GM12864 (cell line): ENCODE results near the gene GOLT1A.

Experiments used
- DNase-seq: peaks from one replicate; pipeline ENCODE4 v3.0.0-alpha.2; 2011; ENCODE audit warnings: low read depth
- H3K4me3 ChIP-seq: 2 replicates; pipeline ENCODE4 v1.5.1; 2011; ENCODE audit warnings: mild to moderate bottlenecking, low read depth, low read length, control low read depth
- TF ChIP-seq, protein P1 (sequence below): IDR thresholded peaks from 2 replicates; pipeline ENCODE4 v1.5.1; 2011; ENCODE audit warnings: low read depth, mild to moderate bottlenecking, moderate library complexity, low read length, control low read depth, inconsistent platforms; ENCODE audit errors: missing control alignments

GOLT1A gene

GRCh38 chr1:204205486-204205885, 8.3 kb downstream of the GOLT1A start:
- no peak for DNase-seq
- TF ChIP-seq, protein P1, sequence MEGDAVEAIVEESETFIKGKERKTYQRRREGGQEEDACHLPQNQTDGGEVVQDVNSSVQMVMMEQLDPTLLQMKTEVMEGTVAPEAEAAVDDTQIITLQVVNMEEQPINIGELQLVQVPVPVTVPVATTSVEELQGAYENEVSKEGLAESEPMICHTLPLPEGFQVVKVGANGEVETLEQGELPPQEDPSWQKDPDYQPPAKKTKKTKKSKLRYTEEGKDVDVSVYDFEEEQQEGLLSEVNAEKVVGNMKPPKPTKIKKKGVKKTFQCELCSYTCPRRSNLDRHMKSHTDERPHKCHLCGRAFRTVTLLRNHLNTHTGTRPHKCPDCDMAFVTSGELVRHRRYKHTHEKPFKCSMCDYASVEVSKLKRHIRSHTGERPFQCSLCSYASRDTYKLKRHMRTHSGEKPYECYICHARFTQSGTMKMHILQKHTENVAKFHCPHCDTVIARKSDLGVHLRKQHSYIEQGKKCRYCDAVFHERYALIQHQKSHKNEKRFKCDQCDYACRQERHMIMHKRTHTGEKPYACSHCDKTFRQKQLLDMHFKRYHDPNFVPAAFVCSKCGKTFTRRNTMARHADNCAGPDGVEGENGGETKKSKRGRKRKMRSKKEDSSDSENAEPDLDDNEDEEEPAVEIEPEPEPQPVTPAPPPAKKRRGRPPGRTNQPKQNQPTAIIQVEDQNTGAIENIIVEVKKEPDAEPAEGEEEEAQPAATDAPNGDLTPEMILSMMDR = no peak
- no peak overlapping the region for H3K4me3 ChIP-seq

DNA sequence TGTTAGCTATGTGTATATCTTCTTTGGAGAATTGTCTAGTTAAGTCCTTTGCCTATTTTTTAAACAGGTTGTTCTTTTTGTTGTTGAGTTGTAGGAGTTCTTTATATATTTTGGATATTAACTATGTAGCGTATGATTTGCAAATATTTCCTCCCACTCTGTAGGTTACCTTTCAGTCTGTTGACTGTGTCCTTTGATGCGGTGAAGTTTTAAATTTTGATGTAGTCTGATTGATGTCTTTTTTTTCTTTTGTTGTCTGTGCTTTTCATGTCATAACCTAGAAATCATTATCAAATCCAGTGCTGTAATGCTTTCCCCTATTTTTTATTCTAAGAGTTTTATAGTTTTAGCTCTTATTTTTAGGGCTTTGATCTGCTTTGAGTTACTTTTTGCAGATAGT, 8.8 kb downstream of the GOLT1A start:
- no peak for DNase-seq
- no peak overlapping the region for H3K4me3 ChIP-seq
- TF ChIP-seq, protein P1 = no peak

GRCh38 chr1:204203206-204203767, 10.5 kb downstream of the GOLT1A start:
- TF ChIP-seq, protein P1 = no peak
- no peak for DNase-seq
- H3K4me3 ChIP-seq = no peak overlapping the region

DNA sequence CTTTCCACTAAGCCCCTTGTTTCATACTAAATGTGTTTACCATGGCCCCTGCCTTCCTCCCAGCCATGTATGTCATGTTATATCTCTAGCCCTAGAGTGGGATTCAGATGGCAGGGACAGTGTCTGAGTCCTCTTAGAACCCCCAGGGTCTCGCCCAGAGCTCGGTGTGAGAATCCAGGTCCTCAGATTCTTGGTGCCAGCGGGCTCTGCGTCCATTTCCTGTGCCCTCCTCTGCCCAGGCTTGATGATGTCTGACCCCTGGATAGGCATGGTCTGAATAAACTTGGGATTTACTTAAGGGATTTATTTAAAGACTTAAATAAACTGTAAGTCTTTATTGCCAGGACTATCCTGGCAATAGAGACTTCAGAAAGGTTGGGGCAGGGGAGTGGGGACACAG, 11.3 kb downstream of the GOLT1A start:
- no peak for DNase-seq
- TF ChIP-seq, protein P1 = no peak
- no peak overlapping the region for H3K4me3 ChIP-seq

- H3K4me3 ChIP-seq = no peak overlapping the region
- no peak for DNase-seq
- TF ChIP-seq, protein P1 = no peak
These were observed 12.3 kb downstream of the GOLT1A start for GRCh38 chr1:204201348-204202040.

DNA sequence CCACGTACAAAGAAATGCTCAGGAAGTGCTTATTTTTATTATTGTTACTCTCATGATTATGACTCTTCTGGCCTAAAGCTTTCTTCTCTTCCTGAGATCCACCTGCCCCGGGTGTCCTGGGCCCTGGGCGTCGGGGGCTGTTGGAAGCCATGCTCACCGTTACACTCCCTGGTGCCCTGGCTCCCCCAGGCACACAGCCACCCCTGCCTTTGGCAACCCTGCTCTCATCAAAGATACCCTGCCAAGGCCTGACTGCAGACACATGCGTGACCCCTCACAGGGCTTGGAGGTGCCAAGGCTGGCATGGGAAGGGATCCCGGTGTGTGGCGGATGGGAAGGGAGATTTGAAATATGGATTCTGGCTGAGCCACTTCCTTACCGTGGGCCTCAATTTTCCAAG, 14.2 kb downstream of the GOLT1A start:
- no peak for DNase-seq
- H3K4me3 ChIP-seq = no peak overlapping the region
- TF ChIP-seq, protein P1 = no peak
